Left hindlimb (tissue), 1 donor: ENCODE measurements around the gene P4HTM.
A peak's percentile ranks its signal among the peaks of the same experiment; 100 is the strongest.

Experiments used
- DNase-seq: peaks from one replicate; pipeline ENCODE4 v3.0.0-alpha.2; 2018

Gene P4HTM

GRCh38 chr3:49012441-49013017 is 22.5 kb downstream of the P4HTM start:
- DNase-seq: peak; percentile 25

DNA sequence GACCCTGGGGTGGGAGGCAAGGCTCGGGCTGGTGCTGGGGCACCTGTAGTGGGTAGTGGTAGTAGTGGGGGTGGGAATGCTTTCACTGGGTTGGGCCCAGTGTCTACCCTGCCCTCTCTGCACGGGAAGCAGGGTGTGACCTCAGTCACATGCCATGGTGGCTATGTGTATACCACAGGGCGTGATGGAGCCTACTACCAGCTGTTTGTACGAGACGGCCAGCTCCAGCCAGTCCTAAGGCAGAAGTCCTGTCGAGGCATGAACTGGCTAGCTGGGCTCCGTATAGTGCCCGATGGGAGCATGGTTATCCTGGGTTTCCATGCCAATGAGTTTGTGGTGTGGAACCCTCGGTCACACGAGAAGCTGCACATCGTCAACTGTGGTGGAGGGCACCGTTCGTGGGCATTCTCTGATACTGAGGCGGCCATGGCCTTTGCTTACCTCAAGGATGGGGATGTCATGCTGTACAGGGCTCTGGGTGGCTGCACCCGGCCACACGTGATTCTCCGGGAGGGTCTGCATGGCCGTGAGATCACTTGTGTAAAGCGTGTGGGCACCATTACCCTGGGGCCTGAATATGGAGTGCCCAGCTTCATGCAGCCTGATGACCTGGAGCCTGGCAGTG is 23.2 kb downstream of the P4HTM start:
- DNase-seq: peak; percentile 20

DNA sequence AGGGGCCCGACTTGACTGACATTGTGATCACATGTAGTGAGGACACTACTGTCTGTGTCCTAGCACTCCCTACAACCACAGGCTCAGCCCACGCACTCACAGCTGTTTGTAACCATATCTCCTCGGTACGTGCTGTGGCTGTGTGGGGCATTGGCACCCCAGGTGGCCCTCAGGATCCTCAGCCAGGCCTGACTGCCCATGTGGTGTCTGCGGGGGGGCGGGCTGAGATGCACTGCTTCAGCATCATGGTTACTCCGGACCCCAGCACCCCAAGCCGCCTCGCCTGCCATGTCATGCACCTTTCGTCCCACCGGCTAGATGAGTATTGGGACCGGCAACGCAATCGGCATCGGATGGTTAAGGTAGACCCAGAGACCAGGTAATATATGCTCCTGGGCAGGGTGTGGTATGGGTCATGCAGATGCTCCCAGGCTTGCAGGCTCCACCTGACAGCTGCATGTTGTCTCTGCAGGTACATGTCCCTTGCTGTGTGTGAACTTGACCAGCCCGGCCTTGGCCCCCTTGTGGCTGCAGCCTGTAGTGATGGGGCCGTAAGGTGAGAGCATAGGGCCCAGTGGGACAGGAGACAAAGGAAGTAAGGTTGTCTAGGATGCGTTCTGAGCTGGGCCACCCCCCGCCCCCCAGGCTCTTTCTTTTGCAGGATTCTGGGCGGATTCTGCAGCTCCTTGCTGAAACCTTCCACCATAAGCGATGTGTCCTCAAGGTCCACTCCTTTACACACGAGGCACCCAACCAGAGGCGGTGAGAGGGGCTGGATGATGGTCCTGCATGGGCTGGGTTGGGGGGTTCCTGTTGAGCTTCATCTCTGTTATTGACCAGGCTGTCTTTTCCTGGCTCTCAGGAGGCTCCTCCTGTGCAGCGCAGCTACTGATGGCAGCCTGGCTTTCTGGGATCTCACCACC is 24.0 kb downstream of the P4HTM start:
- peak; percentile 31 for DNase-seq

DNA sequence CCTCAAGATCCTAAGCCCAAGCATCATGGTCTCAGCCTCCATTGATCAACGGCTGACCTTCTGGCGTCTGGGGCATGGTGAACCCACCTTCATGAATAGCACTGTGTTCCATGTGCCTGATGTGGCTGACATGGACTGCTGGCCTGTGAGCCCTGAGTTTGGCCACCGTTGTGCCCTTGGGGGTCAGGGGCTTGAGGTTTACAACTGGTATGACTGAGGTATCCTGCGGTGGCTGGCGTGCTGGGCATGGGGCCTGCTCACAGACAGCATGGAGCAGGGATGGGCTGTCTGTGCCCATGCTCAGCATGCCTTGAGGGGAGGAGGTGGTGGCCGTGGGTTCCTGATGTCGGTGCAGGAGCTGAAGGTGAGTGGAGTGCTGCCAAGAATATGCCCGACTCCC is 25.0 kb downstream of the P4HTM start:
- no peak for DNase-seq

- no peak for DNase-seq
Measured at GRCh38 chr3:49015765-49016164, 25.7 kb downstream of the P4HTM start.

- DNase-seq: no peak
Measured at GRCh38 chr3:49016414-49017228, 26.6 kb downstream of the P4HTM start.

- DNase-seq: no peak
Measured at GRCh38 chr3:49017229-49017970, 27.4 kb downstream of the P4HTM start.

- peak; percentile 81 for DNase-seq
Measured at GRCh38 chr3:49017971-49018706, 28.1 kb downstream of the P4HTM start, which contains the start of gene DALRD3. TSS of gene DALRD3 (minus strand) at chr3:49018580. CDS start at chr3:49018564, 16 bp downstream.

DNA sequence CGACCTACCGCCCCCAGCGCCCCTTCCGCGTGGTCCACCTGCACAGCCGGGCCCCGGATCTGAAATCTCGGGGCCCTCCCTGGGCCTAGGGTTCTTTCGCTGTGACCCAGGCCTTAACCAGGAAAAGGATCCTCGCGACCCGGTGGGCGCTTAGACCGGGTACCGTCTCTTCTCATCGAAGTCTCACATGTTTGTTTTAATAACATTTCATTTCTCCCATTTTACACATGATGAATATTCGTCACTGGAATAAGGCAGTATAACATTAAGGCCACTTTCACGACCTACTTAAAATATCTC is 28.6 kb downstream of the P4HTM start:
- DNase-seq: no peak

GRCh38 chr3:49019941-49020329 is 29.9 kb downstream of the P4HTM start:
- no peak for DNase-seq

DNA sequence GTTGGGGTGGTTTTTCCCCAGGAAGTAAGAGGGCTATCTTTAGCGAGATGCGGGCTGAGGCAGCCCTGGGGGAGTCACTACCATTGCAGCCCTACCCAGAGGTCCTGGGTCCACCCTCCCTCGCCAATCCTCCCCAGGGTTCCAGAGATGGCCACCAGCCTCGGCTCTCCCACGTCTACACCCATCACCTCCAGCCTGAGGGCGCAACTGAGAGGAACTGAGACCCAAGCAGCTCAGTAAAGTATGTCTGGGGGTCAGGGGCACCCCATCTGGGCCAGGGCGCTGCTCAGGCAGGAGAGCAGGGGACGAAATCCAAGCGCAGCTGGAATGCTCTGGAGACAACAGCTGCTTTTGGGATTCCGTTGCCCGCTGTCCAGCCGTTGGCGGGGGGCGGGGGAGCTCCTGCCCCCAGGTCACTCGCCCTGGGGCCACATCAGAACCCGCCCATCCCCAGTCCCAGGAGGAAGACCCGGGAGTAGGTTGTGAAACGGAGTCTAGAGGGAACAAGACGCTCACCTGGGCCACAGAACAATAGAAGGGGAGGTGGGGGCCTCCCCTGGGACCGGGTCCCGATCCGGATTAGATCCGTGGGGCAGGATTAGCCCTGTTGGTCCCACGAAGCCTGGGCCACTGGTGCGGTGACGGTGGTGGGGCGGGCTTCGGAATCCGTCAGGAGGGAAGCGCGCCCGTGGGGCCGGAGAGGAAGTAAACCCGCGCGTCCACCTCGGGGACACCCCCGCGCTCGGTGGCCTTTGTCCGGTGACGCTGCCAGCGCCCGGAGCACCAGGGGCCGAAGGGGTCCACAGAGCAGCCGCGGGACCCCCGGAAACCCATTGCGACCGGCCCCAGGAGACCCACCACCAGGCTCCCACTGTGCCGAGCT is 30.5 kb downstream of the P4HTM start:
- DNase-seq: peak; percentile 59

GRCh38 chr3:49021213-49021812 is 31.3 kb downstream of the P4HTM start:
- DNase-seq: peak; percentile 98

DNA sequence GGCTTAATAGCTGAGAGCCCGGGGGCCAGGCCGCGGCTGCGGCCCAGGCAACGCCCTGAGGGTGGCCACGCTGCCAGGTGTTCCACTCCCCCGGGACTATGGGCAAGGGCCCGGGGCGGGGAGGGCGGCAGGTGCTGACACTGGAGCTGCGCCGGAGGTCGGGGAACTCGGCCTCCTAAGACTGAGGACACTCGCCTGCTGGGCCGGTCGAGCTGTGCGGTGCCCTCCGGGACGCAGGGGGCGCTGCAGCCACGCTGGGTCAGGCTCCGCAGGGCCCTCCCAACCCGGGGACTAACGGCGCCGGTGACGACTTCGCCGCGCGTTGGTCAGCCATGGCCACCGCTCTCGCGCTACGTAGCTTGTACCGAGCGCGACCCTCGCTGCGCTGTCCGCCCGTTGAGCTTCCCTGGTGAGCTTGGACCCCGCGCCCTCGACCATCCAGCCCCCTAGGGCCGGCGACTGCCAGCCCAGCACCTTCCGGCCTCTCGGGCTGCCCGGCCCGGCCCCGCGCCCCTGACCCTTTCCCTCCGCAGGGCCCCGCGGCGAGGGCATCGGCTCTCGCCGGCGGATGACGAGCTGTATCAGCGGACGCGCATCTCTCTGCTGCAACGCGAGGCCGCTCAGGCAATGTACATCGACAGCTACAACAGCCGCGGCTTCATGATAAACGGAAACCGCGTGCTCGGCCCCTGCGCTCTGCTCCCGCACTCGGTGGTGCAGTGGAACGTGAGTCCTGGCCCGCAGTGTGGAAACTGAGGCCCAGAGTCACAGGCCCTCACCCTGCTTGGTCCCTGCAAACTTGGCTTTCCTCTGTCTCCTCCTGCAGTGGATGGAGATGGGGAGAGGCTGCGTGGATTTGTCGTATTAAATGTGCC is 32.0 kb downstream of the P4HTM start, which contains the start of gene NDUFAF3:
Gene NDUFAF3 (plus strand): TSS at position 309 of the 875 bp plus-strand sequence. CDS start 24 bp downstream, at position 333.
- peak; percentile 96 for DNase-seq

- DNase-seq: no peak
Measured at GRCh38 chr3:49022688-49023171, 32.7 kb downstream of the P4HTM start.

DNA sequence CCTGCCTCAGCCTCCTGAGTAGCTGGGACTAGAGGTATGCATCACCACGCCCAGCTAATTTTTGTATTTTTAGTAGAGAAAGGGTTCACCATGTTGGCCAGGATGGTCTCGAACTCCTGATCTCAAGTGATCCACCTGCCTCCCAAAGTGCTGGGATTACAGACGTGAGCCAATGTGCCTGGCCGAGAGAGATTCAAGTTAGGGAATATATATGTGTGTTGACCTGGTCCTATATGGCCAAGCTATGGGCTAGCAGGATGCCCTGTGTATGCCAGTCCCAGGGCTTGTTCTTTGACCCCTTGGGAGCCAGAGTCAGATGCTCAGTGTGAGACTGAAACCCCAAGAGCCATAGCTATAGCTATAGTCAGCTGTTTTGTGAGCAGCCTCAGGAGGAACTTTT is 33.7 kb downstream of the P4HTM start:
- DNase-seq: no peak

DNA sequence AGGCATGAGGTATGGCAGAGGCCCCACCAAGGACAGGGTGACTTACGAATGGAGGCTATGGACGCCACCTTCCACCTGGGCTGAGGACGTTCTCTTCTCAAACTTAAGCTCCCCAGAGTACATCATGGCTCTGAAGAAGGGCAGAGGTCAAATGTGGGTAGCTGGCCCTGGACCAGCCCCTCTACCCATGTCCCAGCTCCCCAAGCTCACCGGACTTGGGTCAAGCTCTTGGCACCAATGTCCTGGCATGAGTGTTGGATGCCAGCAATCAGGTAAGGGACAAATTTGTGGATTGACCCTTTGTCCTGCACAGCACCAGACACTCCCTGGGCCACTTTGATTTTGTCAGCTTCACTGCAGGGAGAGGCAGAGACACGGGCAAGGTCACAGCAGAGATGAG is 34.4 kb downstream of the P4HTM start:
- DNase-seq: no peak

- no peak for DNase-seq
Measured at GRCh38 chr3:49025005-49025792, 35.2 kb downstream of the P4HTM start.
